ENCODE measurements around the gene C17orf78.

Gene C17orf78

DNA sequence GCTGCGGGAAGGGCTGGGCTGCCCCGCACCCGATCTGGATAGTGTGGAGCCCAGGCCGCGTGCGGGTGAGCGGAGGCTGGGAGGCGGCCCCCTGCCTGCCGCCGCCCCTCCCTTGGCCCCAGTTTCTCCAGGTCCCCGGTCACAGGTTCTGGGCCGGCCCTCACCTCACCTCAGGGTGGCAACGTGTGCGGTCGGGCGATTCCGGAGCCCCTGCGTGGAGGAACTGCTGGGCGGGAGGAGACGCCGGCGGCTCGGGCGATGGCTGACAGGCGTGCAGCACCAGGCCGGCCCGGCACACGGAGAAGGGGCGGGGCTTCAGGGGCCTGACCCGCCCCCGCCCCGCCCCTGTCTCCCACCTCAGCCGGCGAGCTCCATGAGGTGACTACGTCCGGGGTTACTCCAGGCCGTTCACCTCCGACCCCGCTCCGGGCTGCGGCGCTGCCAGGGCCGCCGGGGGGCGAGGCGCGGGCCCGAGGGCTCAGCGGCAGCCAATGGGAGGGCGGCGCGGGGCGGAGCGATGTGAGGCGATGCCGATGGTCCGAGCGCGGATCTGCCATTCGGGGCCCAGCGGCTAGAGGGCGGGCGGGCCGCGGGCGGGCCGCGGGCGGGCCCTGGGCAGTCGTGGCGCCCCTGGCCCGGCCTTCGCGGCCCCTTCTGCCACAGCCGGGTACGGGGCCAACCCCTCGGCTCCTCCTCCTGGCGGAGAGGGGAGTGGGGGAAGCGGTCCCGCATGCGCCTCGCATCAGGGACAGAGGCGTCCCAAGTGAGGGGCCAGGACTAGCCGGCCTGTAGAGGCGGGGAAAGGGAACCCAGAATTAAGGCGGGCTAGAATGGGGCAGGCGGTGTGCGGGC, 16.7 kb upstream of the C17orf78 start (continued):
- TF ChIP-seq, protein P1, sequence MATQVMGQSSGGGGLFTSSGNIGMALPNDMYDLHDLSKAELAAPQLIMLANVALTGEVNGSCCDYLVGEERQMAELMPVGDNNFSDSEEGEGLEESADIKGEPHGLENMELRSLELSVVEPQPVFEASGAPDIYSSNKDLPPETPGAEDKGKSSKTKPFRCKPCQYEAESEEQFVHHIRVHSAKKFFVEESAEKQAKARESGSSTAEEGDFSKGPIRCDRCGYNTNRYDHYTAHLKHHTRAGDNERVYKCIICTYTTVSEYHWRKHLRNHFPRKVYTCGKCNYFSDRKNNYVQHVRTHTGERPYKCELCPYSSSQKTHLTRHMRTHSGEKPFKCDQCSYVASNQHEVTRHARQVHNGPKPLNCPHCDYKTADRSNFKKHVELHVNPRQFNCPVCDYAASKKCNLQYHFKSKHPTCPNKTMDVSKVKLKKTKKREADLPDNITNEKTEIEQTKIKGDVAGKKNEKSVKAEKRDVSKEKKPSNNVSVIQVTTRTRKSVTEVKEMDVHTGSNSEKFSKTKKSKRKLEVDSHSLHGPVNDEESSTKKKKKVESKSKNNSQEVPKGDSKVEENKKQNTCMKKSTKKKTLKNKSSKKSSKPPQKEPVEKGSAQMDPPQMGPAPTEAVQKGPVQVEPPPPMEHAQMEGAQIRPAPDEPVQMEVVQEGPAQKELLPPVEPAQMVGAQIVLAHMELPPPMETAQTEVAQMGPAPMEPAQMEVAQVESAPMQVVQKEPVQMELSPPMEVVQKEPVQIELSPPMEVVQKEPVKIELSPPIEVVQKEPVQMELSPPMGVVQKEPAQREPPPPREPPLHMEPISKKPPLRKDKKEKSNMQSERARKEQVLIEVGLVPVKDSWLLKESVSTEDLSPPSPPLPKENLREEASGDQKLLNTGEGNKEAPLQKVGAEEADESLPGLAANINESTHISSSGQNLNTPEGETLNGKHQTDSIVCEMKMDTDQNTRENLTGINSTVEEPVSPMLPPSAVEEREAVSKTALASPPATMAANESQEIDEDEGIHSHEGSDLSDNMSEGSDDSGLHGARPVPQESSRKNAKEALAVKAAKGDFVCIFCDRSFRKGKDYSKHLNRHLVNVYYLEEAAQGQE (tag by site-specific recombination; IDR thresholded peaks at IDR 0.05): no peak
- TF ChIP-seq ZNF677 (tag by site-specific recombination; IDR thresholded peaks at IDR 0.05) (no peak), ZNF791 (tag by site-specific recombination; IDR thresholded peaks at IDR 0.05) (no peak), ZNF133 (tag by site-specific recombination; IDR thresholded peaks at IDR 0.05) (no peak), ZNF530 (tag by site-specific recombination; IDR thresholded peaks at IDR 0.05; ENCODE audit: low read depth) (no peak), MZF1 (tag by site-specific recombination; IDR thresholded peaks at IDR 0.05; ENCODE audit: borderline replicate concordance) (no peak), ZNF423 (tag by site-specific recombination; IDR thresholded peaks at IDR 0.05) (peak; percentile 40; the same call in 1 of the 2 replicates), ZNF48 (tag by site-specific recombination; IDR thresholded peaks at IDR 0.05) (no peak), SP3 (tag by site-specific recombination; IDR thresholded peaks at IDR 0.05) (peak; percentile 76), ZNF211 (tag by site-specific recombination; IDR thresholded peaks at IDR 0.05; ENCODE audit: low read depth) (no peak), YY2 (tag by site-specific recombination; IDR thresholded peaks at IDR 0.05) (no peak), HOXA7 (CRISPR knock-in tag; IDR thresholded peaks at IDR 0.05; ENCODE audit: borderline replicate concordance) (no peak), KLF10 (tag by site-specific recombination; IDR thresholded peaks at IDR 0.05) (peak; percentile 94), BCL11B (tag by site-specific recombination; IDR thresholded peaks at IDR 0.05; ENCODE audit: low read depth) (peak; percentile 77; the same call in 1 of the 2 replicates)
- TF ChIP-seq, protein P2, sequence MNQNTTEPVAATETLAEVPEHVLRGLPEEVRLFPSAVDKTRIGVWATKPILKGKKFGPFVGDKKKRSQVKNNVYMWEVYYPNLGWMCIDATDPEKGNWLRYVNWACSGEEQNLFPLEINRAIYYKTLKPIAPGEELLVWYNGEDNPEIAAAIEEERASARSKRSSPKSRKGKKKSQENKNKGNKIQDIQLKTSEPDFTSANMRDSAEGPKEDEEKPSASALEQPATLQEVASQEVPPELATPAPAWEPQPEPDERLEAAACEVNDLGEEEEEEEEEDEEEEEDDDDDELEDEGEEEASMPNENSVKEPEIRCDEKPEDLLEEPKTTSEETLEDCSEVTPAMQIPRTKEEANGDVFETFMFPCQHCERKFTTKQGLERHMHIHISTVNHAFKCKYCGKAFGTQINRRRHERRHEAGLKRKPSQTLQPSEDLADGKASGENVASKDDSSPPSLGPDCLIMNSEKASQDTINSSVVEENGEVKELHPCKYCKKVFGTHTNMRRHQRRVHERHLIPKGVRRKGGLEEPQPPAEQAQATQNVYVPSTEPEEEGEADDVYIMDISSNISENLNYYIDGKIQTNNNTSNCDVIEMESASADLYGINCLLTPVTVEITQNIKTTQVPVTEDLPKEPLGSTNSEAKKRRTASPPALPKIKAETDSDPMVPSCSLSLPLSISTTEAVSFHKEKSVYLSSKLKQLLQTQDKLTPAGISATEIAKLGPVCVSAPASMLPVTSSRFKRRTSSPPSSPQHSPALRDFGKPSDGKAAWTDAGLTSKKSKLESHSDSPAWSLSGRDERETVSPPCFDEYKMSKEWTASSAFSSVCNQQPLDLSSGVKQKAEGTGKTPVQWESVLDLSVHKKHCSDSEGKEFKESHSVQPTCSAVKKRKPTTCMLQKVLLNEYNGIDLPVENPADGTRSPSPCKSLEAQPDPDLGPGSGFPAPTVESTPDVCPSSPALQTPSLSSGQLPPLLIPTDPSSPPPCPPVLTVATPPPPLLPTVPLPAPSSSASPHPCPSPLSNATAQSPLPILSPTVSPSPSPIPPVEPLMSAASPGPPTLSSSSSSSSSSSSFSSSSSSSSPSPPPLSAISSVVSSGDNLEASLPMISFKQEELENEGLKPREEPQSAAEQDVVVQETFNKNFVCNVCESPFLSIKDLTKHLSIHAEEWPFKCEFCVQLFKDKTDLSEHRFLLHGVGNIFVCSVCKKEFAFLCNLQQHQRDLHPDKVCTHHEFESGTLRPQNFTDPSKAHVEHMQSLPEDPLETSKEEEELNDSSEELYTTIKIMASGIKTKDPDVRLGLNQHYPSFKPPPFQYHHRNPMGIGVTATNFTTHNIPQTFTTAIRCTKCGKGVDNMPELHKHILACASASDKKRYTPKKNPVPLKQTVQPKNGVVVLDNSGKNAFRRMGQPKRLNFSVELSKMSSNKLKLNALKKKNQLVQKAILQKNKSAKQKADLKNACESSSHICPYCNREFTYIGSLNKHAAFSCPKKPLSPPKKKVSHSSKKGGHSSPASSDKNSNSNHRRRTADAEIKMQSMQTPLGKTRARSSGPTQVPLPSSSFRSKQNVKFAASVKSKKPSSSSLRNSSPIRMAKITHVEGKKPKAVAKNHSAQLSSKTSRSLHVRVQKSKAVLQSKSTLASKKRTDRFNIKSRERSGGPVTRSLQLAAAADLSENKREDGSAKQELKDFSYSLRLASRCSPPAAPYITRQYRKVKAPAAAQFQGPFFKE (tag by site-specific recombination; IDR thresholded peaks at IDR 0.05; ENCODE audit: borderline replicate concordance): no peak
- TF ChIP-seq, protein P3, sequence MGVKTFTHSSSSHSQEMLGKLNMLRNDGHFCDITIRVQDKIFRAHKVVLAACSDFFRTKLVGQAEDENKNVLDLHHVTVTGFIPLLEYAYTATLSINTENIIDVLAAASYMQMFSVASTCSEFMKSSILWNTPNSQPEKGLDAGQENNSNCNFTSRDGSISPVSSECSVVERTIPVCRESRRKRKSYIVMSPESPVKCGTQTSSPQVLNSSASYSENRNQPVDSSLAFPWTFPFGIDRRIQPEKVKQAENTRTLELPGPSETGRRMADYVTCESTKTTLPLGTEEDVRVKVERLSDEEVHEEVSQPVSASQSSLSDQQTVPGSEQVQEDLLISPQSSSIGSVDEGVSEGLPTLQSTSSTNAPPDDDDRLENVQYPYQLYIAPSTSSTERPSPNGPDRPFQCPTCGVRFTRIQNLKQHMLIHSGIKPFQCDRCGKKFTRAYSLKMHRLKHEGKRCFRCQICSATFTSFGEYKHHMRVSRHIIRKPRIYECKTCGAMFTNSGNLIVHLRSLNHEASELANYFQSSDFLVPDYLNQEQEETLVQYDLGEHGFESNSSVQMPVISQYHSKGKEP (tag by site-specific recombination; IDR thresholded peaks at IDR 0.05): no peak
